ENCODE data around the gene SLC4A1AP.
"Not testable (repeated sequence)": the region's sequence is repeated elsewhere in the genome, so short reads cannot be mapped to it uniquely, and the experiment has no call there.

Gene SLC4A1AP

GRCh38 chr2:27627963-27628766 is 35.5 kb upstream of the SLC4A1AP start:
- peak overlapping the region; percentile 99 for H3K4me3 ChIP-seq (ENCODE audit: low read depth, low read length)
- no peak for TF ChIP-seq CTCF (IDR thresholded peaks at IDR 0.05; ENCODE audit: control insufficient read depth, extremely low read depth, insufficient read depth)
- DNase-seq (ENCODE audit: low read depth), result no peak

GRCh38 chr2:27628767-27629709 is 34.7 kb upstream of the SLC4A1AP start, which contains the start of the genes CCDC121 and GPN1:
Gene CCDC121 (minus strand): TSS chr2:27629012. CDS start chr2:27627799, 1,213 bp downstream.
Gene GPN1 (plus strand): TSS chr2:27629050. CDS start chr2:27629059, 9 bp downstream.
- TF ChIP-seq CTCF (IDR thresholded peaks at IDR 0.05; ENCODE audit: control insufficient read depth, extremely low read depth, insufficient read depth), result no peak

GRCh38 chr2:27630257-27630656 is 33.4 kb upstream of the SLC4A1AP start:
- H3K4me3 ChIP-seq (ENCODE audit: low read depth, low read length); DNase-seq (ENCODE audit: low read depth): not testable (repeated sequence)

More at GRCh38 chr2:27628767-27629709, 34.7 kb upstream of the SLC4A1AP start, which contains the start of the genes CCDC121 and GPN1:
- H3K4me3 ChIP-seq (ENCODE audit: low read depth, low read length), result peak within 1 kb of the TSS; percentile 99
- no peak for DNase-seq (ENCODE audit: low read depth)

GRCh38 chr2:27634291-27634690 is 29.4 kb upstream of the SLC4A1AP start:
- H3K4me3 ChIP-seq (ENCODE audit: low read depth, low read length), result no peak overlapping the region
- no peak for TF ChIP-seq CTCF (IDR thresholded peaks at IDR 0.05; ENCODE audit: control insufficient read depth, extremely low read depth, insufficient read depth)
- no peak for DNase-seq (ENCODE audit: low read depth)

GRCh38 chr2:27636766-27637165 is 26.9 kb upstream of the SLC4A1AP start:
- no peak for DNase-seq (ENCODE audit: low read depth)

GRCh38 chr2:27638037-27638637 is 25.6 kb upstream of the SLC4A1AP start:
- no peak for DNase-seq (ENCODE audit: low read depth)
- TF ChIP-seq CTCF (IDR thresholded peaks at IDR 0.05; ENCODE audit: control insufficient read depth, extremely low read depth, insufficient read depth), result no peak
- no peak overlapping the region for H3K4me3 ChIP-seq (ENCODE audit: low read depth, low read length)

More at GRCh38 chr2:27636766-27637165, 26.9 kb upstream of the SLC4A1AP start:
- H3K4me3 ChIP-seq (ENCODE audit: low read depth, low read length), result no peak overlapping the region
- no peak for TF ChIP-seq CTCF (IDR thresholded peaks at IDR 0.05; ENCODE audit: control insufficient read depth, extremely low read depth, insufficient read depth)

Data from LNCaP clone FGC (cell line).